HG02642 (cell line): ENCODE data around the gene ABCA12.

Experiments
- ATAC-seq: cut with Tn5 transposase; IDR thresholded peaks from one replicate; pipeline ENCODE4 v1.9.1; 2021; ENCODE audit warnings: mild to moderate bottlenecking; ENCODE audit not compliant: unreplicated experiment, poor library complexity

The ABCA12 gene

GRCh38 chr2:215055891-215056290, 82.5 kb downstream of the ABCA12 start:
- ATAC-seq, result no peak

GRCh38 chr2:215052810-215053209, 85.6 kb downstream of the ABCA12 start:
- no peak for ATAC-seq

DNA sequence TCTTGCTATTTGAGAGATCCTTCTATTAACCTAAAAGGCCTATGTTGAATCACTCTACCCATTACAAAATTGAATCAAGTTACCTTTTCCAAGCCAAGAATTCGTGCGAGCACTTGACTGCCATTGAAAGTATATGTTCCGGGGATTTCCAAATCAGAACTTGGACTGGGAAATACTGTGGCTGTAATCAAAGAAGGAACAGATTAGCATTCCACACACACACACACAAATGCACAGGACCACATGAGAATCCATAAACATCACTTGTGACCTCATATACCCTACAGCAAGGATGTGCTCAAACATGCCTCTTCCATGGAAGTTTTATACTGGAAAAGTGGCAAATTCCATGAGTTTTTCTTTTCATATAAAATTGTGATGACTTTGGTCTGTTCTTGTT, 86.0 kb downstream of the ABCA12 start:
- no peak for ATAC-seq

DNA sequence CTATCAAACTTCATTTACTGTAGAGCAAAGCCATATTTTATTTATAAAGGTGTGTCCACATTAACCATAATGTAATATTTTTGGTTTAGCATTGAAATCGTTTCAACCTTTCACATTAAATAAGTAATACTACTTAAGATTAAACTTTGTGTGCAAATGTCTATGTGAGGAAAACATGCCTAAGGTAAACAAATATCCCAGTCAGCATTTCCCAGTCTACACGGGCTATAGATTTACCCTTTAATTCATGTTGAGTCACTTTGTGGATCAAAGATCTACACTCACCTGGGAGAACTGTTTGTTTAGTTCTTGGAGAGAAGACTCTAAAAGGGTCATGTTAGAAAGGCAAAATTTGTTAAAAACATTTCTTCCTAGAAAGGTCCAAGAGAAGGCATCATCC, 89.1 kb downstream of the ABCA12 start:
- ATAC-seq, result no peak

- ATAC-seq, result no peak
These were observed 100.0 kb downstream of the ABCA12 start for GRCh38 chr2:215038421-215038820.

GRCh38 chr2:215036314-215036713, 102.1 kb downstream of the ABCA12 start:
- no peak for ATAC-seq

- no peak for ATAC-seq
These were observed 104.3 kb downstream of the ABCA12 start for GRCh38 chr2:215034154-215034553.

- ATAC-seq, result no peak
These were observed 106.3 kb downstream of the ABCA12 start for GRCh38 chr2:215032153-215032552.

DNA sequence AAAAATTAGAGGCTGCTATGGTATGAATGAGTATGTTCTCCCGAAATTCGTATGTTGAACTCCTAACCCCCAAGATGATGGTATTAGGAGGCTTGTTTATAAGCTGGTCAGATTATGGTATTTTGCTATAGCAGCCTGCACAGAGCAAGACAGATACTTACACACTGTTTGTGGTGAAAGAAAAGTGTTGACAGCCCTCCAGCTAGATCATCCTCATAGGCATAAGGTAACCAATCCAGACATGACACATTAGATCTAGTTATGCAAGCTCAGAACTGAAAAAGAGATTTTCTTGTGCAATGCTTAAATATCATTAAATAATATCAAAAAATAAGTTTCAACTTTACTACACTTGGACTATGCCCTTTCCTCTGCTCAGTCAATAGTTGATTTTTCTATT, 107.1 kb downstream of the ABCA12 start:
- ATAC-seq, result no peak

GRCh38 chr2:215029936-215030335, 108.5 kb downstream of the ABCA12 start:
- ATAC-seq, result no peak

GRCh38 chr2:215028231-215028630, 110.2 kb downstream of the ABCA12 start:
- no peak for ATAC-seq

GRCh38 chr2:215027779-215028178, 110.6 kb downstream of the ABCA12 start:
- no peak for ATAC-seq

GRCh38 chr2:215022910-215023309, 115.5 kb downstream of the ABCA12 start:
- ATAC-seq, result no peak

DNA sequence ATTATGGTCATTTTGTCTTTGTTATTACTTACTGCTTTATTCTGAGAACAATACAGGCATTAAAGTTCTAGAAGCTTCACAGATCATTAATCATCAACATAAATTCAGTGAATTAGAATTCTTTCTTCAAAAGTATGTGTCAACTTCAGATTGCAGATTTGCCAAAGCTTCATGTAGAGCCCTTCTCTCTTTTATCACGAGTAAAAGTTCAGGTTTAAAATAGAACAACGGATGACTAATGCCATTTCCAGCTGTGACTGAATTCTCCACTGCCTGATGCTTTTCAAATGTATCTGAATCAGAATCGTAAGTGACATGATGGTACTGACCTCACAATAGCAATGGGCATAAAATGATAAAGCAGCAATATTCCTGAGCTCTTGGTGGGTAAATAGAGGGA, 116.0 kb downstream of the ABCA12 start:
- no peak for ATAC-seq

DNA sequence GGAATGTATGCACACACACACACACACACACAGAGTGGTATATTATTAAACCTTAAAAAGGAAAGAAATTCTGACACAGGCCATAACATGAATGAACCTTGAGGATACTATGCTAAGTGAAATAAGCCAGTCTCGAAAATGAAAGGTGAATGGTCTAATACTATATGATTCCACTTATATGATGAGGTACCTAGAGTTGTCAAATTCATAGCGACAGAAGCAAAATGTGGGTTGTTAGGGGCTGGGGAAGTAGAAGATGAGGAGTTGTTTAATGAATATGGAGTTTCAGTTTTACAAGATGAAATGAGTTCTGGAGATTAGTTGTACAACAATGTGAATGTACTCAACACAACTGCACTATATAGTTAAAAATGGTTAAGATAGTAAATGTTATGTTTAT, 118.1 kb downstream of the ABCA12 start:
- ATAC-seq, result no peak

DNA sequence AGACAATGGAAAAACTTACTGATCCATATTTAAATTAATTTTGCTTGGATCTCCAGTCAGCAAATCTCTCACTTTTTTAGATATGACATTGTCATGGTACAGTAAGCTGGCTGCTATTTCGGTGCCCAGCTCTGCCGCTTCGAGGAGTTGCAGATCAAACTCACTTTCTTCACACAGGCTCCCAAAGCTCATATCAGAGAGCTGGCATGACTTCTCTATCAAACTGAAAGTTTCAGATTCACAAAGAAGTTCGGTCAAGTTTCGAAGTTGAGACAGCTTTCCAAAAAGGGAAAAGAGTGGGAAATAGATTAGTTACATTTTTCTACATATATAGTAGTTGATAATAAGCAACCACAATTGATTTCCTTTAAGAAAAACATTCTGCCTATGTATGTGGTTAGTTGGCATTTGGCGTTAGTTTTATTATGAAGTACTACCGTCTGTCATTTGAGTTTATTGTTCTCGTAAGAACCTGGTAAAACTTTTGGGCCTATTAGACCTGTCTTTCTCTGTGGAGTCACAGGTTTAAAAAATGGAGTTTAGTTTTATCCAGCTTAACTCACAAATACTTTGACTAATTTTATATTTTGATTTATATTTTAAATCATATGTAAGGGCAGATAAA, 118.8 kb downstream of the ABCA12 start:
- ATAC-seq, result no peak

DNA sequence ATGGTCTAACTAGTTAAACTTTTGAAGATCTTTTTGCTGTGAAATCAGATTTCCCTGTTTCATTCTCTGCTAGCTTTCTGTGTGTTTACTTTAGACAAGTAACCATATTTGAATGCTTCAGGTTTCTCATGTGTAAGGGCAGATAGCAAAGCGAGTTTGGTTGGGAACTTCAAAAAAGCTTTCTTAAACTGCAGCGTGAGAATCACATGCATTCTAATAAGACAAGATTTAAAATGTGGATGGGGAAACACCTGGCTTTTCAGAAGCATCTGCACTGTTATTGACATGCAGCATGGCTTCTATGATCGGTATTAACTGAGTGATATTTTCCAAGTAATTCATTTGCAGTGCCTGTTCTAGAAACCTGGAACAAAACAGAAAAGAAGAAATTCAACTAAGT, 119.3 kb downstream of the ABCA12 start:
- no peak for ATAC-seq

DNA sequence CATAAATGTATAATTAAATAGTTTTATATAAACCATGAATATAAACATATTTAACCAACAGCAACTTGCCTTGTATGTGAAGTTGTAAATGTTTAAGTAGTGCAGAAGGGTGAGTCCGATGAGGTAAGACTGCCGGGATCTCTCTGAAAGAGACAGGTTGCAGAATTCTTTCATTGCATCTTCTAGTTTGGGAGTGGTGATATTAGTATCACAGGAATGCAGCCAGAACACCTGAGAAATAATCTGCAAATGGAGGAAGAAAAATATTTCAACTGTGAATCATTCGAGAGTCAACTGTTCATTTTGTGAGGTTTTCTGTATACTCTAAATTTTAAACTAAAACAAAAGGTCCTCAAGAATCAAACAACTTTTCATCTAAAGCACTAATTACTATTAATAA, 123.0 kb downstream of the ABCA12 start:
- no peak for ATAC-seq

GRCh38 chr2:215010390-215010789, 128.0 kb downstream of the ABCA12 start:
- ATAC-seq, result no peak

DNA sequence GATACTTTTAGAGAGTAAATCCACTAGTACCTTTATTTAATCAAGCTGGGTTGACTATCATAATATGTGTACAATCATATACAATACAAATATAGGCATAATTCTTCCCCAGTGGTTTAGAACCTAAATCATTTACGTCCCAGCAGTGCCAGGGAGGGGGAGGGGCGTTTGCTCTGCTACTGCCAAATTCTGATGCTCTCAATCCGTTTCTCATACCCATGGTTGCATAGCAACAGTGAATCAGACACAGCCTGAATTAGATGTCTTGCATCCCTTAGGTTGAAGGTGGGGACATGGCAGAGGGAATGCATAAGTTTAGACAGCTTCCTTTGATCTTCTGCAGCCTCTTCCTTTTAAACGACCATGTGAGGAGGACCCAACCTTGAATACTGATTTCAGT, 135.4 kb downstream of the ABCA12 start:
- ATAC-seq, result no peak

DNA sequence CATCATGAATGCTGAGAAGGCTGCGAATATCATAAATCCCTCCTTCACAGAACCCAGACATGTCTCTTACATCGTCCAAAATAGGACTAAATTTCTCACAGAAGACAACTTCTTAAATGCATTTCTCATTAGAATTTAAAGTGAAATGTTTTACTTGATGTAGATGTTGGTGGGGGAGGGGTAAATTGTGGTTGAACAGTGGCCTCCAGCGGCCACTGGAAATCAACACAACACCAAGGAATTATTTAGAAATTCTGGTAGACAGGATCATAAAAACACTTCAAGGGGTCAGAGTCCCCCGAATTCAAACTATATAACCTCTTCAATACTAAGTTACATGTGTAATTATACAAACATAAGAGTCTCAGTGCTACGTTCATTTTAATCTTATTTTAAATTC, 135.9 kb downstream of the ABCA12 start:
- ATAC-seq, result no peak

DNA sequence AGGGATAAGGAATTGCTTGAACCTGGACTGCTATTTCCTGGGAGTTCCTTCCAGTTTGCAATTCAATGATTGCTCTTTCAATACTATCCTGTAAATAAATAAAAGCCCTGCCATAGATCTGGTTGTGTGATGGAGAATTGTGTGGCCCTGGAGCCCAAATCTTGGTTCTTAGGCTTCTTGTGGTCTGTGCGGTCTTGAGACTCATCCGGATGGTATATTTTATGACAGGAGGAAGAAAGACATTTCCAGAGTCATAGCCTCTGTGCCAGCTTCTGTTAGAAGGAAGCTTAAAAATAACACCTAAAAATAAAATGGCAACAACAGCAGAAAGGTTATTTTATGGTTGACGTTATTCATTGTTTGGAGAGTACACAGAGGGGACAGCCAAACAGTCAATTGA, 137.7 kb downstream of the ABCA12 start:
- no peak for ATAC-seq
